Measurements from ENCODE around the gene ATP2C1. TPM values are rescaled to one million over a fixed set of nuclear protein-coding genes. Genes with fewer than 3 reads are reported as not detected.
A peak's percentile ranks its signal among the peaks of the same experiment; 100 is the strongest.

ATP2C1 gene, protein sequence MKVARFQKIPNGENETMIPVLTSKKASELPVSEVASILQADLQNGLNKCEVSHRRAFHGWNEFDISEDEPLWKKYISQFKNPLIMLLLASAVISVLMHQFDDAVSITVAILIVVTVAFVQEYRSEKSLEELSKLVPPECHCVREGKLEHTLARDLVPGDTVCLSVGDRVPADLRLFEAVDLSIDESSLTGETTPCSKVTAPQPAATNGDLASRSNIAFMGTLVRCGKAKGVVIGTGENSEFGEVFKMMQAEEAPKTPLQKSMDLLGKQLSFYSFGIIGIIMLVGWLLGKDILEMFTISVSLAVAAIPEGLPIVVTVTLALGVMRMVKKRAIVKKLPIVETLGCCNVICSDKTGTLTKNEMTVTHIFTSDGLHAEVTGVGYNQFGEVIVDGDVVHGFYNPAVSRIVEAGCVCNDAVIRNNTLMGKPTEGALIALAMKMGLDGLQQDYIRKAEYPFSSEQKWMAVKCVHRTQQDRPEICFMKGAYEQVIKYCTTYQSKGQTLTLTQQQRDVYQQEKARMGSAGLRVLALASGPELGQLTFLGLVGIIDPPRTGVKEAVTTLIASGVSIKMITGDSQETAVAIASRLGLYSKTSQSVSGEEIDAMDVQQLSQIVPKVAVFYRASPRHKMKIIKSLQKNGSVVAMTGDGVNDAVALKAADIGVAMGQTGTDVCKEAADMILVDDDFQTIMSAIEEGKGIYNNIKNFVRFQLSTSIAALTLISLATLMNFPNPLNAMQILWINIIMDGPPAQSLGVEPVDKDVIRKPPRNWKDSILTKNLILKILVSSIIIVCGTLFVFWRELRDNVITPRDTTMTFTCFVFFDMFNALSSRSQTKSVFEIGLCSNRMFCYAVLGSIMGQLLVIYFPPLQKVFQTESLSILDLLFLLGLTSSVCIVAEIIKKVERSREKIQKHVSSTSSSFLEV
- 63.5 TPM for polyA plus RNA-seq (2013, experiment 1 of 2)
- polyA plus RNA-seq (2013, experiment 2 of 2): 65.7 TPM

DNA sequence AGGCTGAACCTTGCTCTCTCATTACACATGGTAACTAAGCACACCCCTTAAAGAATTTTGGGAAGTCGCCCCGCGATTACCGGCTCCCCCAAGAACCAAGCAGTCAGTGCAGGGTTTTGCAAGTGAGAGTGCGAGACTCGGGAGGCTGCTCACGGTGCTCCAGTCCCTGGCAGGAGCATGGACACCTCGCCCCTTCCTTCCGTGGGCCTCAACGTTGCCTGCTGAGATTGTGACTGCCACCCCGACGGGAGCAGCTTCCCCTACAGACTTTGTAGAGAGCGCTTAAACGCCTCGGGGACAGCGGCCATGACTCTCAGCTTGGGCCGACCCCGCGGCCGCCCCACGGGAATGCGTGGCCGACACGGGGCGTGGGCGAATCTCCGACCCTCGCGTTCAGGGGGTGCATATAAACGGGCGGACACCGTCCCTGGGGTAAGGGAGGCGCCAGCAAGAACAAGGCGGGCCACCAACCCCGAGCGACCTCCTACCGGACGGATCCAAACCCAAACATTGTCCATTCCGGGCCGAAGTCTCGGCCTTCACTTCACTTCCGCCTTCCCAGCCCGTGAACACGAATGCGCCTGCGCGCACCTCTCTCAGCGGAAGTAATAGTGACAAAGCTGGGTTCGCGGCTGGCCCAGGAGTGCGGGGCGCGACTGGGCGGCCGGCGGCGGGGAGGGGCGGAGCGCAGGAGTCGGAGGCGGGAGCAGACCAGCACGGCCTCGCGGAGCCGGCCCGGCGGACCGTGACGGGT, at the start of gene ATP2C1:
ATP2C1 (plus strand) TSS at position 709 of the 754 bp plus-strand sequence. CDS start 686 bp downstream, outside the sequence.
- Histone ChIP-seq H3K4me1 (ENCODE audit: control insufficient read depth, insufficient read depth, low read length, poor library complexity, severe bottlenecking) (peaks cover 13% of the 10 kb centered on the region), H3K9me3 (ENCODE audit: control insufficient read depth, low read length) (no peaks in the 10 kb centered on the region), H3K4me3 (ENCODE audit: extremely low read depth, insufficient read depth, low read length, poor library complexity, severe bottlenecking) (peak within 1 kb of the TSS; percentile 94), H3K36me3 (ENCODE audit: control insufficient read depth, insufficient read depth, low read length) (no peaks in the 10 kb centered on the region), H3K27ac (ENCODE audit: low read depth, low read length, severe bottlenecking) (peak within 1 kb of the TSS; percentile 87)
- WGBS, 2 experiments (ENCODE audit: insufficient coverage in 2 of 2): 0% methylated on average over 41 to 44 of the region's 69 CpGs

DNA sequence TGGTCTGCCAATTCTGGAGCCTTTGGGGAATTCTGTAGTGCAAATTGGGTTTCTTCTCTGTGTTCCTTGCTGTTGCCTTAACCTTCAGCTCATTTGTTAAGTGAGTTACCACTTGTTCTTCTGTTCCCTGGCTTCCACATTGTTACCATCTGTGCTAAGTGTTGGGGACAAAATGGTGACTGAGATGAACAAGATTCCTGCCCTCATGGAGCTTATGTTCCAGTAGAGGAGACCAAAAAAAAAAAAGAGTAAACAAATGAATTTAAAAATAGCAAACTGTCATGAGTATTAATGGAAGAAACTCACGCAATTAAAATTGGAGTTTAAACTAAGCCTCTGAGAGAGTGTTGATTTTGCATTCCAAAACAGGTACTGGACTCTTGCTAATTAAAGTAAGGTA, 49.4 kb upstream of the ATP2C1 start:
- H3K9me3 ChIP-seq (ENCODE audit: control insufficient read depth, low read length): no peaks in the 10 kb centered on the region
- WGBS, 2 experiments (ENCODE audit: insufficient coverage in 2 of 2): 86 to 100% methylated on average over 1 of the region's 1 CpG
- no peaks in the 10 kb centered on the region for H3K36me3 ChIP-seq (ENCODE audit: control insufficient read depth, insufficient read depth, low read length)
- H3K27ac ChIP-seq (ENCODE audit: low read depth, low read length, severe bottlenecking): no peak overlapping the region
- H3K4me1 ChIP-seq (ENCODE audit: control insufficient read depth, insufficient read depth, low read length, poor library complexity, severe bottlenecking): no peaks in the 10 kb centered on the region
- H3K4me3 ChIP-seq (ENCODE audit: extremely low read depth, insufficient read depth, low read length, poor library complexity, severe bottlenecking): no peak overlapping the region

DNA sequence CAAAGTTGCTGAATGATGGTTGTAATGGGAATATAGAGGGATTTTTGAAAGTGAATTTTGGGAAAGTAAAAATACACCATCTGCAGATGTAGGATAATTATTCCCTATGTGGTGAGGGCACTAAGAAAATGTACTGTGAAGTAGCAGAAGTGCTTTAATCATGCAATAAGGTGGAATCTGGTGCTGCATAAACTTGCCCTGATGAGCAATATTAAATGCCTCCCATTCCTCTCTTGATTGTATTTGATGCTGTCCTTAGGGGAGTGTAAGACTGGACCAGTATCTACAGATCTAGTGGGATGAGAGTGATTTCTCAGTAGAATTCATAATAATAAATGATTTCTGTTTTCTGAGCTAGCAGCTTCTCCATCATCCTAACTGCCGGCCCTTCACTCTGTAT, 47.7 kb upstream of the ATP2C1 start:
- H3K27ac ChIP-seq (ENCODE audit: low read depth, low read length, severe bottlenecking): no peak overlapping the region
- H3K4me3 ChIP-seq (ENCODE audit: extremely low read depth, insufficient read depth, low read length, poor library complexity, severe bottlenecking): no peak overlapping the region
- no peaks in the 10 kb centered on the region for H3K9me3 ChIP-seq (ENCODE audit: control insufficient read depth, low read length)
- no peaks in the 10 kb centered on the region for H3K36me3 ChIP-seq (ENCODE audit: control insufficient read depth, insufficient read depth, low read length)
- WGBS, 2 experiments (ENCODE audit: insufficient coverage in 2 of 2): no CpG with 5 or more reads among the region's 1 CpG
- peaks cover 6% of the 10 kb centered on the region for H3K4me1 ChIP-seq (ENCODE audit: control insufficient read depth, insufficient read depth, low read length, poor library complexity, severe bottlenecking)

DNA sequence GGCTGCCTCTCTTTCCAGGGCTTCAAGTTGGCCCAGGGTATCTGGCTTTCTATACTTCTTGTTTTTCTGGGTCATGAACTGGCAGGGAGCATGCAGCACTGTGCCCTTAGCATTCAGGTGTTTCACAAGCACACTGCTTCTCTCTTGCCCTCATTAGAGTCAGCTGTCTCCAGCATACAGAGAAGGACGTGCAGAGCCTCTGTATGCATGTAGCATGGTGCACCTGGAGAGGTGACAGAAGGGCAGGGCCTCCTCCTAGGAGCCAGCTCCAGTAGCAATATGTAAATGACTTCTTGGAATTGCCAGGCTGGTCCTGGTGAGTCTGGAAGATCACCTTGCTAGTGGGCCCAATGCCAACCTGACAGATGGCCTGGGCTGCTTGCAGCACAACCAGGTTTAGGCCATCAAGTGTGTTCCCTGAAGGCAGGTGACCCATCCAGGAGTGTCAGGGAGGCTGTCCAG, 44.8 kb upstream of the ATP2C1 start:
- no peaks in the 10 kb centered on the region for H3K36me3 ChIP-seq (ENCODE audit: control insufficient read depth, insufficient read depth, low read length)
- H3K4me3 ChIP-seq (ENCODE audit: extremely low read depth, insufficient read depth, low read length, poor library complexity, severe bottlenecking): no peak overlapping the region
- WGBS, 2 experiments (ENCODE audit: insufficient coverage in 2 of 2): 60 to 86% methylated on average over 1 of the region's 1 CpG
- H3K4me1 ChIP-seq (ENCODE audit: control insufficient read depth, insufficient read depth, low read length, poor library complexity, severe bottlenecking): peaks cover 6% of the 10 kb centered on the region
- no peaks in the 10 kb centered on the region for H3K9me3 ChIP-seq (ENCODE audit: control insufficient read depth, low read length)
- no peak overlapping the region for H3K27ac ChIP-seq (ENCODE audit: low read depth, low read length, severe bottlenecking)

DNA sequence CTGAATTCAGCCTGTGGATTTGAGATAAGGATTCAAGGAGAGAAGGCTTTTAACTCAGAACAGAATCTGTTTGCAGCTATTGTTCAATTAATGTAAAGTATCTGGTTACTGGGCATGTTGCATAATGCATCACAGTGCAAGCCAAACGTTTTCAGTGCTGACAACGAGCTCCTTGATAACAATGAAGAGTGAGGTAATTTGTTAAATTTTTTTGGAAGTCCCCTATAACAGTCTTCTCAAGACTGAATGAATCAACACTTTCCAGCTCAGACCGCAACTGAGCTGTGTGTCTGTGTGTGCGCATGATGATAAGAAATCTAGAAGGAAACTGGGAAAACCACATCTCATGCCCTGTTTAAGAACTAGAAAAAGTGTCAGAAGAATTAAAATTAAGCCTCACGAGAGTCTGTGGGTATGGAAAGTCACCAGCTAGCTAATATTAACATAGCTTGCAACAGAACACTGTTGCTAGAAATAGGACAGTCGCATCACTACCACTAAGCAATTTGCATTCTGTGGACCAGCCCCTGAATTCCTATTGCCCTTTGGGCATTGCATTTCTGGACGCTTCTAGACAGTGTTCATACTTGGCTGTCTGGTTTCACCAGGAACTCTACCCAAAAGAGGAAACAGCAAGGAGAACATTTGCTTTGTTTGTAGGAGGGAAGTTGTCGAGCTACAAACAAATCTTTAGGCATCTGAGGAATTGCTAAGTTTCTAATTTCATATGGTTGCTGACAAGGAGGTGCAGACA, 43.7 kb upstream of the ATP2C1 start:
- Histone ChIP-seq H3K4me1 (ENCODE audit: control insufficient read depth, insufficient read depth, low read length, poor library complexity, severe bottlenecking) (peaks cover 6% of the 10 kb centered on the region), H3K27ac (ENCODE audit: low read depth, low read length, severe bottlenecking) (peak overlapping the region; percentile 75), H3K9me3 (ENCODE audit: control insufficient read depth, low read length) (no peaks in the 10 kb centered on the region), H3K36me3 (ENCODE audit: control insufficient read depth, insufficient read depth, low read length) (no peaks in the 10 kb centered on the region), H3K4me3 (ENCODE audit: extremely low read depth, insufficient read depth, low read length, poor library complexity, severe bottlenecking) (no peak overlapping the region)
- 71 to 90% methylated on average over 2 to 3 of the region's 8 CpGs for WGBS, 2 experiments (ENCODE audit: insufficient coverage in 2 of 2)

DNA sequence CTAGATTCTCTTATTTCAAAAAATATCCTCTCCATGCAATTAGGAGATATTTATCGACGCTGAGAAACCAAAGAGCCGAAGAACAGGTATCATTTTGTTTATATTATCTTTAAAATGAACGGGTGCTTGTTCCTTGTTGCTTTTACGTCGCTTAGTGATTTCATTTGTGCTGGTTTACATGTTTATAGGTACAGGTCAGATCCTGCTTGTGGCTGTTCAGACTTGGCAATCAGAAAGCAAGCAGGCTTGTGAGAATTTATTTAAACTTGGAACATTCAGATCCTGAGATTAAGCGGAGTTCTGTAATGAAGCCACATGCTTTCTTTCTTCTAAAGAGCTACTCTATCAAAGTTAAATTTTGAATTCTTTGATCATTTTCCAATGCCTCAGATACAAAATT, 43.0 kb upstream of the ATP2C1 start:
- Histone ChIP-seq H3K27ac (ENCODE audit: low read depth, low read length, severe bottlenecking) (peak overlapping the region; percentile 75), H3K4me3 (ENCODE audit: extremely low read depth, insufficient read depth, low read length, poor library complexity, severe bottlenecking) (no peak overlapping the region), H3K36me3 (ENCODE audit: control insufficient read depth, insufficient read depth, low read length) (no peaks in the 10 kb centered on the region), H3K9me3 (ENCODE audit: control insufficient read depth, low read length) (no peaks in the 10 kb centered on the region), H3K4me1 (ENCODE audit: control insufficient read depth, insufficient read depth, low read length, poor library complexity, severe bottlenecking) (peaks cover 6% of the 10 kb centered on the region)
- 93 to 97% methylated on average over 4 of the region's 7 CpGs for WGBS, 2 experiments (ENCODE audit: insufficient coverage in 2 of 2)

DNA sequence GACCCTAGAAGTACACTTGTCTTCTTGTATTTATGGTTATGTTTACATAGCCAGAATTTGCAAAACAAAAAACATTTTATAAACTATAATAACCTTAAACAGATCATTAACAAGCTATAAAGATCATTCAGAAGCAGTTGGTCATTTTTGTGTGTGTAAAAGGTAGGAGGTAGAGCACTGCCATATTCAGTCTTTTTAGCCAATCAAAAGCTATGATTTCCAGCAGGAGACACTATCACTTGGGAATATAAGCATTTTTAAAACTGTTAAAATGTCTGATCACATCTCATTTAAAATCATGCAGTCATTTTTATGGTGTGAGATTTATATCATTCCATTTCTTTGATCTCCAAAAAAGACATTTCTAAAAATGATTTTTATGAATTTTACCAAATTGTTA, 42.6 kb upstream of the ATP2C1 start:
- Histone ChIP-seq H3K27ac (ENCODE audit: low read depth, low read length, severe bottlenecking) (no peak overlapping the region), H3K4me3 (ENCODE audit: extremely low read depth, insufficient read depth, low read length, poor library complexity, severe bottlenecking) (no peak overlapping the region)

DNA sequence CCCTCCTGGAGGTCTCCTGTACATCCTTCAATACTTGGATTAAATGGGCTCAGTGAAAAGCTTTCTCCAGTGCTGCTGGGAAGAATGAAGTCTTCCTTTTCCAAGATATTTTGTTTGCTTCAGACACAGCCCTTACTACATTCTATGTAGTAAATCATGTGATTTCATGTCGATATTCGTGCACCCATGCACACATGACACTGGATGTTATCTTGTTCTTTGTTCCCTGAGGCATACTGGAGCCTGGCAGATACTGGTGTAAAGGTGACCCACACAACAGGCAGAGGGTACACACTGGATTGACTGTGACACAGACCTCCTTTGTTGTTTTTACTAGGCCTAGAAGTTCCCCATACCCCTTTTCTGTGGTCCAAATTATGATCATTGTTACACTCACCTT, 40.3 kb upstream of the ATP2C1 start:
- 67% methylated on average over 1 of the region's 2 CpGs; no CpG with 5 or more reads in 1 of the 2 experiments for WGBS, 2 experiments (ENCODE audit: insufficient coverage in 2 of 2)
- H3K4me1 ChIP-seq (ENCODE audit: control insufficient read depth, insufficient read depth, low read length, poor library complexity, severe bottlenecking): peaks cover 6% of the 10 kb centered on the region

More for the DNA sequence above, 42.6 kb upstream of the ATP2C1 start:
- Histone ChIP-seq H3K9me3 (ENCODE audit: control insufficient read depth, low read length) (no peaks in the 10 kb centered on the region), H3K36me3 (ENCODE audit: control insufficient read depth, insufficient read depth, low read length) (no peaks in the 10 kb centered on the region), H3K4me1 (ENCODE audit: control insufficient read depth, insufficient read depth, low read length, poor library complexity, severe bottlenecking) (peaks cover 6% of the 10 kb centered on the region)

DNA sequence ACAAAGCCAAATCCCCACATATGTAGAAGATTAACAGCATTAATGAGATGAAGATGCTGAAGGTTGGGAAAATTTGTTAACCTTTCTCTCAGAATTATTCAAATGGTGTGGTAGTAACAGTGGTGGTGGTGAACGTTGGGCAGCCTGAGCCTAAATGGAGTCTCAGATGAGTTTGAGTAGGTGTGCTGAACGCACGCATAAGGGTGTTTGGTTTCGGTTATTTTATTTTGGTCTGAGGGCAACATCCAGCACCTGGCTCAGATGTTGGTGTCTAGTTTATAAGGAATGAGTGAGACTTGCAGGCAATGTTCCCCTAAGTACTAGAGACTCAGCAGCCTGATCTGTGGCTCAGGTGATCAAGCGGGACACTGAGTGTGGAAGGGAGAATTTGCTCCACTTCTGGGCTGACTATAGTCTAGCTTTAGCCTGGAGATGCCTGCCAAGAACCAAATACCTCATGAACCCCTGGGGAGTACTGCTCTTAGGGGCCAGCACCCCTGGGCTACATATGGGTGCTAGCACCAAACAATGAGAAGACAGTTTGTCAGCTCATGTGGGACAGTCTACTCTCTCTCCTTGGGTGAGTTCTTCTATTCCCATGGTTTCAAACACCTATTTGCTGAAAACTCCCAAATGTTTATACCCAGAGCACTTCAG, 39.5 kb upstream of the ATP2C1 start:
- H3K4me3 ChIP-seq (ENCODE audit: extremely low read depth, insufficient read depth, low read length, poor library complexity, severe bottlenecking): no peak overlapping the region
- H3K36me3 ChIP-seq (ENCODE audit: control insufficient read depth, insufficient read depth, low read length): no peaks in the 10 kb centered on the region
- no peak overlapping the region for H3K27ac ChIP-seq (ENCODE audit: low read depth, low read length, severe bottlenecking)
- H3K4me1 ChIP-seq (ENCODE audit: control insufficient read depth, insufficient read depth, low read length, poor library complexity, severe bottlenecking): peaks cover 6% of the 10 kb centered on the region
- WGBS, 2 experiments (ENCODE audit: insufficient coverage in 2 of 2): 95 to 96% methylated on average over 3 to 4 of the region's 5 CpGs
- no peaks in the 10 kb centered on the region for H3K9me3 ChIP-seq (ENCODE audit: control insufficient read depth, low read length)

More for the DNA sequence above, 40.3 kb upstream of the ATP2C1 start:
- H3K9me3 ChIP-seq (ENCODE audit: control insufficient read depth, low read length): no peaks in the 10 kb centered on the region
- no peaks in the 10 kb centered on the region for H3K36me3 ChIP-seq (ENCODE audit: control insufficient read depth, insufficient read depth, low read length)
- no peak overlapping the region for H3K4me3 ChIP-seq (ENCODE audit: extremely low read depth, insufficient read depth, low read length, poor library complexity, severe bottlenecking)
- no peak overlapping the region for H3K27ac ChIP-seq (ENCODE audit: low read depth, low read length, severe bottlenecking)
